GM19043 (cell line): Measurements from ENCODE around the gene CGRRF1.

Source experiments
- ATAC-seq: cut with Tn5 transposase; IDR thresholded peaks from one replicate; pipeline ENCODE4 v1.9.1; 2021; ENCODE audit warnings: low read depth; ENCODE audit not compliant: unreplicated experiment

CGRRF1 gene

GRCh38 chr14:54570631-54571415, 61.1 kb downstream of the CGRRF1 start:
- ATAC-seq, result no peak

GRCh38 chr14:54572316-54572715, 62.6 kb downstream of the CGRRF1 start:
- no peak for ATAC-seq

DNA sequence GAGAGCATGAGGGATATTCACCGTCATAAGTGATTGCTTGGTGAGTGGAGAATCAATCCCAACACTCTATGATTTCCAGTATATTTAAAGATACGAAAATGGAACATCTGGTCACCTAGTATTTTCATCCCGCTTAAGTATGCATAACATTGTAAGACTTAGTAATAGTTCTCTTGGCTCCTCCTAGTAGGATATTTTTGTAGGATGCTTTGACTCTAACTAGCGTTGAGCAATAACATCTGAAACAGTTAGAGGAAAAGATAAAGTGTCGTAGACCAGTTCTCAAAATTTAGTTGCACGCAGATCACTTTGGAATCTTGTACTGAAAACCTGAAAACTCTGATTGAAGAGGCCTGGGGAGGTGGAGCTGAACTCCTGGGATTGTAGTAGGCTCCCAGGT, 64.8 kb downstream of the CGRRF1 start:
- ATAC-seq, result no peak

DNA sequence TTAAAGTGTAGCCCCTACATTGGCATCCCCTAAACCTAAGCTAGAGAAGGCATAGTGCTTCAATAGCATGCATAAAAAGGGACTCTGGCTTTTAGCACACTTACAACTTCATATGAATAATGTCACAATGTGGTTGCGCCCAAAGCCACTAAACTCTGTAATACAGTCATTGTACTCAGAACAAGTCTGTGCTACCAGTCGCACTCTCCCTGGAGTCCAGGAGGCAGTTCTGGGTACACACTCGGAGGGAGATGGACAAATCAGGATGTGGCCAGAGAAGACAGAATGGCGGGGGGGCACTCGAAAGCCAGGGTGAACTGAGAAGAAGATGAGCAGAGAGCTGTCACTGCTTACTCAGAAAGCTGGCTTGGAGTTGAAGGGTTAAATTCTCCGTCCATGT, 67.8 kb downstream of the CGRRF1 start:
- no peak for ATAC-seq

DNA sequence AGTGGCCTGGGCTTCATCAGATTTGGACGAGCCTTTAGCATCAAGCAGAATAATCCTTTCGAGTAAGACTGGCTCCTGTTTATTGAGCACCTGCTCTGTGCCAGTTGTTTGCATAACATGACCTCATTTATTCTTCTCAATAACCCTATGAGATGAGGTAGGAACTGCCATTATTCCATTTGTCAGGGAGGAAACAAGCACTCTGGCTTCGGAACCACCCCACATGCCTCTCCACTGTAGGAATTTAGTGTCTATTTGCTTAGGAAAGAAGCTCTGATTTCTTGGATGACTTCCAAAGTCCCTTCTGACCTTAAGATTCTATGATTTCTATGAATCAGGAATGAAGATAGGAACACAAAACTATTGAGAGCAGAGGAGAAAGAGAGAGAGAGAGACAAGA, 68.3 kb downstream of the CGRRF1 start:
- ATAC-seq, result no peak

GRCh38 chr14:54579621-54580020, 69.9 kb downstream of the CGRRF1 start:
- no peak for ATAC-seq

- ATAC-seq, result no peak
Observed at GRCh38 chr14:54580933-54581332, 71.2 kb downstream of the CGRRF1 start.

DNA sequence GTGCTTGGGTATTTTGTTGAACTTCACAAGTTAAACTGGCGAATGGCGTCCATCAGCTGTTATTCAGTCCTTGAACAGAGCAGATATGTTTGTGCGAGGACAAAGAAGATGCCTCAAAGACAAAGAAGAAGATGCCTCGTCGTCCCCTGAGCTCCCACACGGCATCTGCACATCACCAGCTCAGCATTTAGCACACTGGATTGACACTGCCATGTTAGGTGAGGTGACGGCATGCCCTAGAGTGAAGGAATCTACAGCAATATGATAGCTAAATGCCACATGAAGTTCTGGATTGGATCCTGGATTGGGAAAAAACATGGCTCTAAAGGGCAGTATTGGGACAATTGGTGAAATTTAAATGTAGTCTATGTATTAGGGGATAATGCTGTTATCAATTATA, 72.6 kb downstream of the CGRRF1 start:
- no peak for ATAC-seq

- ATAC-seq, result no peak
Observed at GRCh38 chr14:54584097-54584496, 74.4 kb downstream of the CGRRF1 start.

- no peak for ATAC-seq
Observed at GRCh38 chr14:54585214-54585613, 75.5 kb downstream of the CGRRF1 start.
